Glutamatergic neuron (in vitro differentiated cells): ENCODE data around the gene CUEDC1. TPM values are rescaled to one million over a fixed set of nuclear protein-coding genes. Genes with fewer than 3 reads are reported as not detected.

ENCODE experiments used
- DNase-seq: peaks from one replicate; pipeline ENCODE4 v3.0.0; 2022
- H3K27ac Mint-ChIP-seq: one replicate; pipeline ENCODE4 v1.8.0; 2020; ENCODE audit warnings: mild to moderate bottlenecking, mixed read lengths, inconsistent platforms; ENCODE audit not compliant: unreplicated experiment
- H3K27me3 Mint-ChIP-seq: one replicate; pipeline ENCODE4 v1.8.0; 2020; ENCODE audit warnings: mild to moderate bottlenecking, moderate library complexity, mixed read lengths, inconsistent platforms; ENCODE audit not compliant: unreplicated experiment
- H3K36me3 Mint-ChIP-seq: one replicate; pipeline ENCODE4 v1.8.0; 2020; ENCODE audit warnings: mild to moderate bottlenecking, mixed read lengths, inconsistent platforms; ENCODE audit not compliant: unreplicated experiment
- H3K4me1 Mint-ChIP-seq: one replicate; pipeline ENCODE4 v1.8.0; 2020; ENCODE audit warnings: mild to moderate bottlenecking, low read depth, mixed read lengths, inconsistent platforms; ENCODE audit not compliant: unreplicated experiment
- H3K4me3 Mint-ChIP-seq: one replicate; pipeline ENCODE4 v1.8.0; 2020; ENCODE audit warnings: mild to moderate bottlenecking, mixed read lengths, inconsistent platforms; ENCODE audit not compliant: unreplicated experiment
- H3K9me3 Mint-ChIP-seq: one replicate; pipeline ENCODE4 v1.8.0; 2020; ENCODE audit warnings: mild to moderate bottlenecking, moderate library complexity, mixed read lengths, inconsistent platforms; ENCODE audit not compliant: unreplicated experiment
- total RNA-seq: library from RNA; stranded (reverse); fragmentation: NEBNext Ultra II Directional; extraction: Animal tissue kit (Norgen Biotek cat#: 25700); gene quantifications from one replicate; pipeline ENCODE4 v1.2.1, GENCODE V29; 2021; ENCODE audit not compliant: unreplicated experiment
- TF ChIP-seq, protein P1 (sequence below): fragments of 200-600 bp; sonication (generic); IDR thresholded peaks from one replicate; pipeline ENCODE4 v1.5.0; 2021; ENCODE audit not compliant: partially characterized antibody, unreplicated experiment

CUEDC1 gene
- total RNA-seq, 1 donor from 2014 or later: 22.9 TPM

- TF ChIP-seq, protein P1, sequence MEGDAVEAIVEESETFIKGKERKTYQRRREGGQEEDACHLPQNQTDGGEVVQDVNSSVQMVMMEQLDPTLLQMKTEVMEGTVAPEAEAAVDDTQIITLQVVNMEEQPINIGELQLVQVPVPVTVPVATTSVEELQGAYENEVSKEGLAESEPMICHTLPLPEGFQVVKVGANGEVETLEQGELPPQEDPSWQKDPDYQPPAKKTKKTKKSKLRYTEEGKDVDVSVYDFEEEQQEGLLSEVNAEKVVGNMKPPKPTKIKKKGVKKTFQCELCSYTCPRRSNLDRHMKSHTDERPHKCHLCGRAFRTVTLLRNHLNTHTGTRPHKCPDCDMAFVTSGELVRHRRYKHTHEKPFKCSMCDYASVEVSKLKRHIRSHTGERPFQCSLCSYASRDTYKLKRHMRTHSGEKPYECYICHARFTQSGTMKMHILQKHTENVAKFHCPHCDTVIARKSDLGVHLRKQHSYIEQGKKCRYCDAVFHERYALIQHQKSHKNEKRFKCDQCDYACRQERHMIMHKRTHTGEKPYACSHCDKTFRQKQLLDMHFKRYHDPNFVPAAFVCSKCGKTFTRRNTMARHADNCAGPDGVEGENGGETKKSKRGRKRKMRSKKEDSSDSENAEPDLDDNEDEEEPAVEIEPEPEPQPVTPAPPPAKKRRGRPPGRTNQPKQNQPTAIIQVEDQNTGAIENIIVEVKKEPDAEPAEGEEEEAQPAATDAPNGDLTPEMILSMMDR: no peak
- Mint-ChIP-seq H3K36me3 (peaks cover 14% of the 10 kb centered on the region), H3K9me3 (peaks cover 22% of the 10 kb centered on the region), H3K4me1 (peaks cover 35% of the 10 kb centered on the region), H3K27me3 (peaks cover 4% of the 10 kb centered on the region), H3K4me3 (no peak overlapping the region), H3K27ac (no peak overlapping the region)
- no peak for DNase-seq
These were observed 75.1 kb downstream of the CUEDC1 start for GRCh38 chr17:57880086-57880456.

- peaks cover 12% of the 10 kb centered on the region for H3K36me3 Mint-ChIP-seq
- no peak for DNase-seq
- H3K9me3 Mint-ChIP-seq: peaks cover 22% of the 10 kb centered on the region
- peak overlapping the region; percentile 3 for H3K27ac Mint-ChIP-seq
- peaks cover 6% of the 10 kb centered on the region for H3K27me3 Mint-ChIP-seq
- no peak overlapping the region for H3K4me3 Mint-ChIP-seq
- TF ChIP-seq, protein P1: no peak
- peaks cover 34% of the 10 kb centered on the region for H3K4me1 Mint-ChIP-seq
These were observed 75.7 kb downstream of the CUEDC1 start for GRCh38 chr17:57879437-57880085.

- peaks cover 40% of the 10 kb centered on the region for H3K4me1 Mint-ChIP-seq
- TF ChIP-seq, protein P1: no peak
- peaks cover 21% of the 10 kb centered on the region for H3K9me3 Mint-ChIP-seq
- H3K27me3 Mint-ChIP-seq: peaks cover 6% of the 10 kb centered on the region
- no peak for DNase-seq
- H3K27ac Mint-ChIP-seq: peak overlapping the region; percentile 22
- H3K4me3 Mint-ChIP-seq: no peak overlapping the region
- H3K36me3 Mint-ChIP-seq: peaks cover 6% of the 10 kb centered on the region
These were observed 77.3 kb downstream of the CUEDC1 start for GRCh38 chr17:57877803-57878377.

DNA sequence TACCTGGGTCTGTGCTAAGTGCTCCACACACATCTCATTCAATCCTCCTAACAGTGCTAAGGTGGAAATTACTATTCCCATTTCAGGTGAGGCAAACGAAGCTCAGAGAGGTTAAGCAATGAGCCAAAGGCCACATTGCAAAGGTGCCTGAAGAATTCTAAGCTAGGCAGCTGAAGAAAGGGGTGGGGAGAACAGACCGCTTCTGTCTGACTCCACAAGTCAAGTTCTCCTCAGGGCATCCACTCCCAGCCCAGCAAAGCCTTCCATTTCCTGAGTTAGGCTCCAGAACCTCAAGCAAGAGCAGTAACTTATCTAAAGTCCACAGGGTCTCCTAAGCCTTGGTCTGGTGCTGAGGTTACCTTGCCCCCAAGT lies 78.4 kb downstream of the CUEDC1 start:
- no peak for DNase-seq
- Mint-ChIP-seq H3K9me3 (peaks cover 17% of the 10 kb centered on the region), H3K36me3 (no peaks in the 10 kb centered on the region), H3K27ac (peak overlapping the region; percentile 93), H3K4me3 (no peak overlapping the region), H3K27me3 (peaks cover 6% of the 10 kb centered on the region), H3K4me1 (peaks cover 41% of the 10 kb centered on the region)
- TF ChIP-seq, protein P1: no peak
